ENCODE measurements around the gene NME3.

Gene NME3

GRCh38 chr16:1765826-1766225, 5.5 kb downstream of the NME3 start:
- in situ Hi-C loops (cut with MboI; ENCODE audit: low sequenced_read_pairs, unreplicated experiment) = no loop called here
- no peak for TF ChIP-seq CTCF (IDR thresholded peaks at IDR 0.05; ENCODE audit: borderline replicate concordance, control extremely low read depth, extremely low read depth, insufficient read depth, missing control alignments)

GRCh38 chr16:1764971-1765370, 6.4 kb downstream of the NME3 start:
- no peak for DNase-seq (ENCODE audit: low spot score)
- no peak for TF ChIP-seq CTCF (IDR thresholded peaks at IDR 0.05; ENCODE audit: borderline replicate concordance, control extremely low read depth, extremely low read depth, insufficient read depth, missing control alignments)
- in situ Hi-C loops (cut with MboI; ENCODE audit: low sequenced_read_pairs, unreplicated experiment) = no loop called here

More at GRCh38 chr16:1765826-1766225, 5.5 kb downstream of the NME3 start:
- no peak for DNase-seq (ENCODE audit: low spot score)

- DNase-seq (ENCODE audit: low spot score) = no peak
- in situ Hi-C loops (cut with MboI; ENCODE audit: low sequenced_read_pairs, unreplicated experiment) = no loop called here
- no peak for TF ChIP-seq CTCF (IDR thresholded peaks at IDR 0.05; ENCODE audit: borderline replicate concordance, control extremely low read depth, extremely low read depth, insufficient read depth, missing control alignments)
Measured at GRCh38 chr16:1763521-1764511, 7.5 kb downstream of the NME3 start.

- DNase-seq (ENCODE audit: low spot score) = no peak
- no peak for TF ChIP-seq CTCF (IDR thresholded peaks at IDR 0.05; ENCODE audit: borderline replicate concordance, control extremely low read depth, extremely low read depth, insufficient read depth, missing control alignments)
- in situ Hi-C loops (cut with MboI; ENCODE audit: low sequenced_read_pairs, unreplicated experiment) = no loop called here
Measured at GRCh38 chr16:1762879-1763520, 8.3 kb downstream of the NME3 start.

- no peak for DNase-seq (ENCODE audit: low spot score)
- in situ Hi-C loops (cut with MboI; ENCODE audit: low sequenced_read_pairs, unreplicated experiment) = no loop called here
- no peak for TF ChIP-seq CTCF (IDR thresholded peaks at IDR 0.05; ENCODE audit: borderline replicate concordance, control extremely low read depth, extremely low read depth, insufficient read depth, missing control alignments)
Measured at GRCh38 chr16:1762196-1762878, 9.0 kb downstream of the NME3 start.

GRCh38 chr16:1761751-1762150, 9.6 kb downstream of the NME3 start:
- TF ChIP-seq CTCF (IDR thresholded peaks at IDR 0.05; ENCODE audit: borderline replicate concordance, control extremely low read depth, extremely low read depth, insufficient read depth, missing control alignments) = no peak
- no peak for DNase-seq (ENCODE audit: low spot score)
- in situ Hi-C loops (cut with MboI; ENCODE audit: low sequenced_read_pairs, unreplicated experiment) = no loop called here
